ENCODE data around the gene UROS.

UROS gene

DNA sequence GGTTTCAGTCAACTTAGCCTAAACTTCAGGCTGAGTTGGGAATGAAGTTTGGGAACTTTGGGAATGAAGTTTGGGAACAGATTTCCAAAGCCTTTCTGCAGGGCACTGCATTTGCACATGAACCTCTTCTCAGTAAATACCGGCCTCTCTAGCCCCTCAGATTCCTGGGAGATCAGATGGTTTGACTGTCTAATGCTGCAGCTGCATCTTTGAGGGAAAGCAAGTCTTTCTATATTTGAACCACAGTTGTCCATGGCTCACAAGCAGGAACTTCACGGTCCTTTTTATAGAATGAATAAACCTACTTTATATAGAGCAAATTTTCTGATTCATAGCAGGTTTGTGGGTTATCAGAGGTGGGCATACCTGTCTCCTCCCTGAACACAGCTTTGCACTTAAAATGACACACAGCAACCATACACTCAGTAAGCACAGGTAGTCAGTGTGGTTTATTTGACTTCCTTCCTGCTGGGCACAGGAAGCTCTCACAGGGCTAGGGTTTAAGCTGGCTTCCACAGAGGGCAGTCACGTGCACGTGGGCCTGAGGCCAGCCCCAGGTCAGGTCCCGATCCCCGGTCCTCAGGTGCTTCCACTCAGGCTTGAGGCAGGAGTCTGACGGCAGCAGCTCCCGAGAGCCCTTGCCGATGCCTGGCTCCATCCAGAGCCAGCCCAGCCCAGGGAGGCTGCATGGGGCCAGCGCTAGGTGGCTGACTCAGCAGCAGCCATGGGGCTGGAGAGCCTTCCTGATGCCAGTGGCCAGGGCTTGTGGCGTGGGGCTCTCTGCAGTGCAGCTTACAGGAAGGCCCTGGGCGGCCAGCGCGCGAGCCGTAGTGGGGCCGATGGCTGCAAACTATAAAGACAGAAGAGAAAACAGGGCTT is 34.7 kb downstream of the UROS start:
- TF ChIP-seq, protein P1, sequence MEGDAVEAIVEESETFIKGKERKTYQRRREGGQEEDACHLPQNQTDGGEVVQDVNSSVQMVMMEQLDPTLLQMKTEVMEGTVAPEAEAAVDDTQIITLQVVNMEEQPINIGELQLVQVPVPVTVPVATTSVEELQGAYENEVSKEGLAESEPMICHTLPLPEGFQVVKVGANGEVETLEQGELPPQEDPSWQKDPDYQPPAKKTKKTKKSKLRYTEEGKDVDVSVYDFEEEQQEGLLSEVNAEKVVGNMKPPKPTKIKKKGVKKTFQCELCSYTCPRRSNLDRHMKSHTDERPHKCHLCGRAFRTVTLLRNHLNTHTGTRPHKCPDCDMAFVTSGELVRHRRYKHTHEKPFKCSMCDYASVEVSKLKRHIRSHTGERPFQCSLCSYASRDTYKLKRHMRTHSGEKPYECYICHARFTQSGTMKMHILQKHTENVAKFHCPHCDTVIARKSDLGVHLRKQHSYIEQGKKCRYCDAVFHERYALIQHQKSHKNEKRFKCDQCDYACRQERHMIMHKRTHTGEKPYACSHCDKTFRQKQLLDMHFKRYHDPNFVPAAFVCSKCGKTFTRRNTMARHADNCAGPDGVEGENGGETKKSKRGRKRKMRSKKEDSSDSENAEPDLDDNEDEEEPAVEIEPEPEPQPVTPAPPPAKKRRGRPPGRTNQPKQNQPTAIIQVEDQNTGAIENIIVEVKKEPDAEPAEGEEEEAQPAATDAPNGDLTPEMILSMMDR (conservative IDR thresholded peaks at IDR 0.05) = no peak
- H3K27ac ChIP-seq = 0 out of 2 replicates have a peak overlapping the region, but pooled peaks have one; percentile 11

DNA sequence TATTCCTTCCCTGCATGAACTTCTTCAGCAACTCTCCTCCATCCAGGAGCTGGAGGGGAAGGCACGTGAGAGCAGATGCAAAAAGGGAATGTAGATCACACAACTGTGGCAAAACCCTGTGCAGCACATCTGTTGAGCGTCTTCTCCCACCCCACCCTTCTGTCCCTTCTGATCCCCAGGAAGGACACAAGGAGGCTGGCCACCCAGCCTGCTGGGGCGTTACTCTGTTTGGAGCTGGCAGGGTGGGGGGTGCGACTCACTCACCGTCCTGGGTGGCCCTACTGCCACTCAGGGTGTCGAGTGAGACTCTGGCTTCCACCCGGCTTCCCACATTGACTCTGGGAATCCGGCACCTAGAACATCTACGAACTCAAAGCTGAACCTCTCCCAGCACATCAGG is 37.3 kb downstream of the UROS start:
- TF ChIP-seq, protein P1 (conservative IDR thresholded peaks at IDR 0.05) = no peak
- no peak overlapping the region for H3K27ac ChIP-seq

DNA sequence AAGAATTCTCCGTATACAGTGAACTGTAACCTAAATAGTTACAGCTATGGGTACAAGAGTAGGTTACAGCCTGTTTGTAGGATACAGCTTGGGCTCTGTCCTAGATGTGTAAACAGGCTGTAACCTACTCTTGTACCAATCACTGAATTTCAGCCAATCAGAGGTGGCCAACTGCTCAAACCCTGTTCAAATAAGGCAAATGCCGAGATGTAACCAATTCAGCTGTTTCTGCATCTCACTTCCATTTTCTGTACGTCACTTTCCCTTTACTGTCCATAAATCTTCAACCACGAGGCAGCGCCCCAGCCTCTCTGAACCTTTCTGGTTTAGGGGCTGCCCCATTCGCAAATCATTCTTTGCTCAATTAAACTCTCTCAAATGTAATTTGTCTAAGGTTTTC is 39.1 kb downstream of the UROS start:
- TF ChIP-seq, protein P1 (conservative IDR thresholded peaks at IDR 0.05) = no peak
- peak overlapping the region; percentile 10; the same call in 1 of the 2 replicates for H3K27ac ChIP-seq

DNA sequence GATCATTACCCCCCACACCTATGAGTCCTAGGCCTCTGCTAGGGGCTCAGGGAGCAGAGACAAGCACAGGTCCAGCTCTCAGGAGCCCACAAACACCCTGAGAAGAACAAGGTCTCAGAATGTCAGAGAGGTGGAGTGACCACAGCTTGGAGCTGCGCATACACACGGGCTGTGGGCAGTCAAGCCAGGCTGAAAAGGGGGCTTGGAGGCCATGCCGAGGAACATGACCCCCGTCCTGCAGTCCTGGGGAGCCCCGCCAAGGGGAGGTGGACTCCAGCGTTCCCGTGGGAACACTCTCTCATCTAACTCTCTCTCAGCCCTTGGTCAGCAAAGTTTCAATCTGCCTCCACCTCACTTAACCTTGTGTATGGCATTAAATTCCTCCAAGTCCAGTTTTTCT is 39.6 kb downstream of the UROS start:
- no peak overlapping the region for H3K27ac ChIP-seq
- TF ChIP-seq, protein P1 (conservative IDR thresholded peaks at IDR 0.05) = no peak

DNA sequence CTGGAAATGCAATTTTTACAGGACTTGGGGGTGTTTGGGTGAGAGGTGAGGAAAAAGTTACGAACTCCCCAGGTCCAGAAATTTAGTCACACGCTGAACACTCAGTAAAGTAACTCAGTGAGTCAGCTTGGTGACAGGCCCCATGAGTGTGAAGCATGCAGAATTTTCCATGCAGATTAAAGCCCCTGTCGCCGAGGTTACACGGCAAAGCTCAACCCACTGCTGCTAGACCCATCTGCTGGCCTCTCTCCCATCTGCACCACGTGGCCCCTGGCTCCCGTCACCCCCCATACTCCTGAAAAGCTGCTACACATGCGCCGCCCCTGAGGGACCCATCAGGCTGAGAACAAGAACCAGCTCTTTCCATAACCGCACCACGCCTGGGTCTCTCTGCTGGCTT is 40.4 kb downstream of the UROS start:
- H3K27ac ChIP-seq = no peak overlapping the region
- TF ChIP-seq, protein P1 (conservative IDR thresholded peaks at IDR 0.05) = no peak

DNA sequence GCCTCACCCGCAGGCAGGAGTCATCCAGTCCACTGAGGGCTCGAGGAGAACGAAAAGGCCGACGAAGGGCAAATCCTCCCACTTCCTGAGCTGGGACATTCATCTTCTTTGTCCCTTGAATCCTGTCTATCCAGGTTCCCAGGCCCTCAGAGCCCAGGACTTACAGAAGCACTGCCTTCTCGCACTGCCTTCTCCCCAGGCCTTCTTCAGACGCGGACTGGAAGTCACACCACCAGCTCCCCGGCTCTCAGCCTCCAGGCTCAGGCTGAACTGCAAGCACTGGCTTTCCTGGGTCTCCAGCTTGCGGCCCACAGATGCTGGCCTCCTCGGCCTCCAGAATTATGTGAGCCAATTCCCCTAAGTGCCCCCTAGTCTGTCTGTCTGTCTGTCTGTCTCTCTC is 41.0 kb downstream of the UROS start:
- H3K27ac ChIP-seq = no peak overlapping the region
- TF ChIP-seq, protein P1 (conservative IDR thresholded peaks at IDR 0.05) = no peak

DNA sequence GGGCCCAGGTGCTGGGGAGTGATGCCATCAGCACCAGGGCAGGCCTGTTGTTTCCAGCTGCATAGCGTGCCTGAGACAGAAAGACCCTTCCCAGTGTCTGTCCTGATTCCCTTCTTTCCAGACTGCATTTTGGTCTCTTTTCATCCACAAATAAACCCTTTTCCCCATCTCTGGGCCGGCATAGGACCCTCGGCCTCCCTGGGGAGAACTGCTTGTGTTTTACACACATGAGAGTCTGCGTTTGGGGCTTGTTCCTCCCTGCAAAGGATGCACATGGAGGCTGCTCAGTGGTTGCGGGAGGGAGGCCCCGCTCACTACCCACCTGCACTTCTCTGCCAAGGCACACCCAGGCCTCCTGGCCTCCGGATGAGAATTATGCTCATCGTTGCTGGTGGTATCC is 41.7 kb downstream of the UROS start:
- TF ChIP-seq, protein P1 (conservative IDR thresholded peaks at IDR 0.05) = no peak

More for the DNA sequence above, 41.7 kb downstream of the UROS start:
- H3K27ac ChIP-seq = no peak overlapping the region

Measured in VCaP (cell line).